Smooth muscle cell (in vitro differentiated cells): ENCODE data around the gene SYT14. TPM values are rescaled to one million over a fixed set of nuclear protein-coding genes. Genes with fewer than 3 reads are reported as not detected.
"Not testable (repeated sequence)": the region's sequence is repeated elsewhere in the genome, so short reads cannot be mapped to it uniquely, and the experiment has no call there.

Experiments used
- DNase-seq: peaks from one replicate; lab custom pipeline; 2025; ENCODE audit not compliant: unreplicated experiment; lab: John Stamatoyannopoulos, UW
- H2AFZ ChIP-seq: fragments of 200-600 bp; sonication (generic); 2 replicates; pipeline ENCODE4 v1.6.0; 2016; ENCODE audit warnings: antibody characterized with exemption, low read depth, mild to moderate bottlenecking
- H3F3A ChIP-seq: fragments of 200-600 bp; sonication (generic); 2 replicates; pipeline ENCODE4 v1.6.0; 2017; ENCODE audit warnings: antibody characterized with exemption, low read depth
- H3K27ac ChIP-seq: fragments of 200-600 bp; sonication (generic); 2 replicates; pipeline ENCODE4 v1.5.1; 2016; ENCODE audit warnings: low read depth, mild to moderate bottlenecking
- H3K27me3 ChIP-seq: fragments of 200-600 bp; sonication (generic); 2 replicates; pipeline ENCODE4 v1.6.1; 2016; ENCODE audit warnings: low read depth, mild to moderate bottlenecking
- H3K36me3 ChIP-seq: fragments of 200-600 bp; sonication (generic); 2 replicates; pipeline ENCODE4 v1.5.1; 2016; ENCODE audit warnings: low read depth
- H3K4me1 ChIP-seq: fragments of 200-600 bp; sonication (generic); 2 replicates; pipeline ENCODE4 v1.5.1; 2016; ENCODE audit warnings: low read depth
- H3K4me2 ChIP-seq: fragments of 200-600 bp; sonication (generic); 2 replicates; pipeline ENCODE4 v1.6.0; 2016; ENCODE audit warnings: mild to moderate bottlenecking
- H3K4me3 ChIP-seq: fragments of 200-600 bp; sonication (generic); 2 replicates; pipeline ENCODE4 v1.5.1; 2016; ENCODE audit warnings: mild to moderate bottlenecking
- H3K79me2 ChIP-seq: fragments of 200-600 bp; sonication (generic); 2 replicates; pipeline ENCODE4 v1.6.0; 2016; ENCODE audit warnings: low read depth, mild to moderate bottlenecking
- H3K9ac ChIP-seq: fragments of 200-600 bp; sonication (generic); 2 replicates; pipeline ENCODE4 v1.6.0; 2016; ENCODE audit warnings: low read depth
- H3K9me3 ChIP-seq: fragments of 200-600 bp; sonication (generic); replicated peaks from 2 replicates; pipeline ENCODE4 v1.5.1; 2016; ENCODE audit warnings: low read depth
- H4K20me1 ChIP-seq: fragments of 200-600 bp; sonication (generic); 2 replicates; pipeline ENCODE4 v1.6.0; 2016; ENCODE audit warnings: low read depth
- WGBS: methylation state at CpG from one replicate; pipeline ENCODE4 v1.1.7; 2016; ENCODE audit warnings: low lambda C conversion rate; 5-methylcytosine and 5-hydroxymethylcytosine counted together
- polyA plus RNA-seq: library from polyadenylated mRNA; unstranded; fragments of >200 nt; fragmentation: Nextera tagmentation; extraction: Ambion mirVana; gene quantifications from 2 replicates; pipeline ENCODE4 v1.2.1, GENCODE V29; 2016
- total RNA-seq: library from RNA; depleted of rRNA; stranded (reverse); fragments of >200 nt; gene quantifications from 2 replicates; pipeline ENCODE4 v1.2.3, GENCODE V29; 2014
- TF ChIP-seq, protein P1 (sequence below): fragments of 200-600 bp; sonication (generic); IDR thresholded peaks from 2 replicates; pipeline ENCODE4 v1.5.1; 2017; ENCODE audit warnings: borderline replicate concordance, mild to moderate bottlenecking, antibody characterized with exemption; ENCODE audit not compliant: insufficient read depth, poor library complexity, severe bottlenecking

SYT14 gene
- total and polyA plus RNA-seq, 2 experiments from 2014 or later, result 0.81 TPM; not detected in 1

GRCh38 chr1:209899948-209900347, 38.1 kb upstream of the SYT14 start:
- Histone ChIP-seq H3K4me2 (no peak overlapping the region), H3K9me3 (no peaks in the 10 kb centered on the region), H3K4me3 (no peak overlapping the region), H3F3A (no peaks in the 10 kb centered on the region), H4K20me1 (no peaks in the 10 kb centered on the region), H3K9ac (no peak overlapping the region), H3K4me1 (no peaks in the 10 kb centered on the region), H3K27me3 (no peaks in the 10 kb centered on the region), H3K79me2 (no peaks in the 10 kb centered on the region), H3K27ac (no peak overlapping the region), H3K36me3 (no peaks in the 10 kb centered on the region), H2AFZ (no peak overlapping the region)
- DNase-seq, result no peak
- TF ChIP-seq, protein P1, sequence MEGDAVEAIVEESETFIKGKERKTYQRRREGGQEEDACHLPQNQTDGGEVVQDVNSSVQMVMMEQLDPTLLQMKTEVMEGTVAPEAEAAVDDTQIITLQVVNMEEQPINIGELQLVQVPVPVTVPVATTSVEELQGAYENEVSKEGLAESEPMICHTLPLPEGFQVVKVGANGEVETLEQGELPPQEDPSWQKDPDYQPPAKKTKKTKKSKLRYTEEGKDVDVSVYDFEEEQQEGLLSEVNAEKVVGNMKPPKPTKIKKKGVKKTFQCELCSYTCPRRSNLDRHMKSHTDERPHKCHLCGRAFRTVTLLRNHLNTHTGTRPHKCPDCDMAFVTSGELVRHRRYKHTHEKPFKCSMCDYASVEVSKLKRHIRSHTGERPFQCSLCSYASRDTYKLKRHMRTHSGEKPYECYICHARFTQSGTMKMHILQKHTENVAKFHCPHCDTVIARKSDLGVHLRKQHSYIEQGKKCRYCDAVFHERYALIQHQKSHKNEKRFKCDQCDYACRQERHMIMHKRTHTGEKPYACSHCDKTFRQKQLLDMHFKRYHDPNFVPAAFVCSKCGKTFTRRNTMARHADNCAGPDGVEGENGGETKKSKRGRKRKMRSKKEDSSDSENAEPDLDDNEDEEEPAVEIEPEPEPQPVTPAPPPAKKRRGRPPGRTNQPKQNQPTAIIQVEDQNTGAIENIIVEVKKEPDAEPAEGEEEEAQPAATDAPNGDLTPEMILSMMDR, result no peak
- 56% methylated on average over 3 of the region's 3 CpGs for WGBS

DNA sequence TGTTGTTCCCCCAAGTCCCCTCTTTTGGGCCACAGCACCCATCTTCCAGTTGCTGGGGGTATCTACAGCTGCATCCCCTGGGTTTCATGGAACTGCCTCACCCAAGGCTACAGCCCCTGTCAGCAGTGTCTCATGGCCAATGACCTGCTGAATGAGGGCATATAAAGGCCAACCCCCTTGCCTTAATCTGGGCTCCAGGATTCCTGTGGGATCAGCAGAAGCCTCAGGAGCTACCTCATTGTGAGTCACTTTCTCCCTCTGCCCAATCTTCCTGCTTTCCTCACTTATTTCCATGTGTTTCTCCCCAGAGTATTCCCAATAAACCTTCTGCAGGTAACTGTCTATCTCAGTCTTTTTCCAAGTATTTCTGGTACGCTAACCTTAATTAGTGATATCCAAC, 37.3 kb upstream of the SYT14 start:
- Histone ChIP-seq H3K27ac (no peak overlapping the region), H4K20me1 (no peaks in the 10 kb centered on the region), H3K9ac (no peak overlapping the region), H3K9me3 (no peaks in the 10 kb centered on the region), H3K4me1 (no peaks in the 10 kb centered on the region), H3K4me3 (no peak overlapping the region), H3K4me2 (no peak overlapping the region), H3F3A (no peaks in the 10 kb centered on the region), H3K36me3 (no peaks in the 10 kb centered on the region), H3K27me3 (no peaks in the 10 kb centered on the region), H2AFZ (no peak overlapping the region), H3K79me2 (no peaks in the 10 kb centered on the region)
- no peak for DNase-seq
- whole genome bisulfite sequencing, result 100% methylated on average over 1 of the region's 1 CpG
- TF ChIP-seq, protein P1, result no peak

DNA sequence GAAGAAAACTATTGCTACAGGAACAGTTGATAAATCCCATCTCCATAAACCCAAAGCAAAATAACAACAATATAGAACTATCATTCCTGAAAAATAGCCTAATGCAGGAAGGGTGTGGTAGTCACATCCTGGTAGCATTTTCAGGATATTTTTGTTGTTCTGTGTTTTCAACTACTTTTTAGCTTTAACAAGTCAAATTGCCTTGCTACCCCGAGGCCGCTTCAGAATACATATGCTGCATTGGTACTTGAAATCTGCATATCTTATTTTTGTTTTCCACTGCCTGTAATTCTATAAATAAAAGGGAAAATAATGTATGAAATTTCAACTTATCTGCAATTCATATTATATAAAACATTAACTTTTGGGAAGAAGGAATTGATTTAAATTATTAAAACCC, 36.8 kb upstream of the SYT14 start:
- Histone ChIP-seq H3K4me3 (no peak overlapping the region), H3K79me2 (no peaks in the 10 kb centered on the region), H3K9ac (no peak overlapping the region), H2AFZ (no peak overlapping the region), H3K4me2 (no peak overlapping the region), H3K36me3 (no peaks in the 10 kb centered on the region), H3K4me1 (no peaks in the 10 kb centered on the region), H3F3A (no peaks in the 10 kb centered on the region), H4K20me1 (no peaks in the 10 kb centered on the region), H3K9me3 (no peaks in the 10 kb centered on the region), H3K27me3 (no peaks in the 10 kb centered on the region), H3K27ac (no peak overlapping the region)
- 91% methylated on average over 2 of the region's 2 CpGs for WGBS
- TF ChIP-seq, protein P1, result no peak
- no peak for DNase-seq

DNA sequence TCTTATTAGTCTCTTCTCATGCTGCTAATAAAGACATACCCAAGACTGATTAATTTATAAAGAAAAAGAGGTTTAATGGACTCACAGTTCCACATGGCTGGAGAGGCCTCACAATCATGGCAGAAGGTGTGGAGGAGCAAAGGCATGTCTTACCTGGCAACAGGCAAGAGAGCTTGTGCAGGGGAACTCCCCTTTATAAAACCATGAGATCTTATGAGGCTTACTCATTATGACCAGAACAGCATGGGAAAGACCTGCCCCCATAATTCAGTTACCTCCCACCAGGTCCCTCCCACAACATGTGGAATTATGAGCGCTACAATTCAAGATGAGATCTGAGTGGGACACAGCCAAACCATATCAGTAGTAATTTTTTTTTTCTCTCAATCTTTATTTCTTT, 33.2 kb upstream of the SYT14 start:
- not testable (repeated sequence) for H3K9ac ChIP-seq

More for the DNA sequence above, 33.2 kb upstream of the SYT14 start:
- H3K79me2 ChIP-seq, H3K9me3 ChIP-seq, H3K4me1 ChIP-seq, DNase-seq, H3K36me3 ChIP-seq, H3K27ac ChIP-seq, H3F3A ChIP-seq, H3K4me2 ChIP-seq, H3K27me3 ChIP-seq, H3K4me3 ChIP-seq, H4K20me1 ChIP-seq, H2AFZ ChIP-seq: not testable (repeated sequence)
- WGBS, result 80% methylated on average over 1 of the region's 1 CpG
